HEK293 (cell line): ENCODE data around the gene ALDH1B1.

ENCODE experiments used
- CTCF ChIA-PET: fragments of 350-600 bp; formaldehyde crosslinking; extraction: SDS; loops from one replicate; lab custom pipeline; 2021; ENCODE audit warnings: antibody characterized with exemption; lab: Yijun Ruan, JAX
- POLR2A ChIA-PET: fragments of 300-600 bp; formaldehyde crosslinking; extraction: SDS; loops from one replicate; lab custom pipeline; 2020; ENCODE audit warnings: antibody characterized with exemption, inconsistent platforms; lab: Yijun Ruan, JAX
- H3K27ac ChIP-seq: fragments of 200-500 bp; sonication (Bioruptor generic); 2 replicates; pipeline ENCODE4 v1.5.1; 2014; ENCODE audit warnings: low read depth, low read length, control low read depth, inconsistent platforms; ENCODE audit errors: extremely low read depth
- H3K36me3 ChIP-seq, 2 experiments: fragments of 200-500 bp in 1 of 2; sonication (Bioruptor generic) in 1 of 2; 1 replicate in 1 of 2; 2 replicates in 1 of 2; pipeline ENCODE4 v1.5.1; 2014 to 2017; ENCODE audit warnings: inconsistent platforms in 2 of 2, low read length in 2 of 2; ENCODE audit not compliant: control insufficient read depth in 2 of 2, insufficient read depth in 1 of 2
- H3K4me1 ChIP-seq: fragments of 200-500 bp; sonication (Bioruptor generic); 2 replicates; pipeline ENCODE4 v1.5.1; 2014; ENCODE audit warnings: mild to moderate bottlenecking, low read length, inconsistent platforms; ENCODE audit not compliant: control insufficient read depth, insufficient read depth
- H3K4me3 ChIP-seq: 2 replicates; pipeline ENCODE4 v1.5.1; 2011; ENCODE audit warnings: low read depth, mild to moderate bottlenecking, control low read depth, low read length, moderate library complexity
- H3K9me3 ChIP-seq: fragments of 200-500 bp; sonication (Bioruptor generic); 2 replicates; pipeline ENCODE4 v1.5.1; 2014; ENCODE audit warnings: low read depth, low read length, inconsistent platforms; ENCODE audit not compliant: control insufficient read depth, insufficient read depth
- EGR2 ChIP-seq: fragments of 450-650 bp; formaldehyde crosslinking; IDR thresholded peaks from 2 replicates; pipeline ENCODE4 v1.5.1; 2016; ENCODE audit warnings: low read depth, missing biosample characterization, missing genetic modification characterization
- HOXC10 ChIP-seq: sonication (generic); formaldehyde crosslinking; IDR thresholded peaks from 2 replicates; pipeline ENCODE4 v1.8.1; 2023; ENCODE audit warnings: mild to moderate bottlenecking, missing genetic modification reagents
- PATZ1 ChIP-seq: fragments of 450-650 bp; formaldehyde crosslinking; IDR thresholded peaks from 2 replicates; pipeline ENCODE4 v1.5.1; 2016; ENCODE audit warnings: missing biosample characterization, missing genetic modification characterization
- PRDM2 ChIP-seq: fragments of 450-650 bp; formaldehyde crosslinking; IDR thresholded peaks from 2 replicates; pipeline ENCODE4 v1.5.1; 2016; ENCODE audit warnings: missing biosample characterization, missing genetic modification characterization, borderline replicate concordance
- RBAK ChIP-seq: fragments of 450-650 bp; formaldehyde crosslinking; IDR thresholded peaks from 2 replicates; pipeline ENCODE4 v1.5.1; 2016; ENCODE audit warnings: missing biosample characterization, missing genetic modification characterization
- ZBTB1 ChIP-seq: fragments of 450-650 bp; formaldehyde crosslinking; IDR thresholded peaks from 2 replicates; pipeline ENCODE4 v1.5.1; 2016; ENCODE audit warnings: missing biosample characterization, missing genetic modification characterization
- ZBTB8A ChIP-seq: fragments of 450-650 bp; formaldehyde crosslinking; IDR thresholded peaks from 2 replicates; pipeline ENCODE4 v1.5.1; 2016; ENCODE audit warnings: missing biosample characterization, missing genetic modification characterization
- ZNF335 ChIP-seq: fragments of 450-650 bp; formaldehyde crosslinking; conservative IDR thresholded peaks from 2 replicates; pipeline ENCODE4 v1.5.1; 2016; ENCODE audit warnings: missing biosample characterization, missing genetic modification characterization
- ZNF514 ChIP-seq: fragments of 450-650 bp; formaldehyde crosslinking; IDR thresholded peaks from 2 replicates; pipeline ENCODE4 v1.5.1; 2016; ENCODE audit warnings: missing biosample characterization, missing genetic modification characterization
- ZNF530 ChIP-seq: fragments of 450-650 bp; formaldehyde crosslinking; IDR thresholded peaks from 2 replicates; pipeline ENCODE4 v1.5.1; 2016; ENCODE audit warnings: low read depth, missing biosample characterization, missing genetic modification characterization
- ZNF548 ChIP-seq: fragments of 450-650 bp; formaldehyde crosslinking; IDR thresholded peaks from 2 replicates; pipeline ENCODE4 v1.5.1; 2016; ENCODE audit warnings: missing biosample characterization, missing genetic modification characterization
- ZNF549 ChIP-seq: fragments of 450-650 bp; IDR thresholded peaks from 2 replicates; pipeline ENCODE4 v1.5.1; 2018; ENCODE audit warnings: missing biosample characterization, missing genetic modification characterization, mild to moderate bottlenecking, inconsistent platforms, moderate library complexity
- ZNF571 ChIP-seq: fragments of 450-650 bp; formaldehyde crosslinking; IDR thresholded peaks from 2 replicates; pipeline ENCODE4 v1.5.0; 2017; ENCODE audit warnings: missing biosample characterization, missing genetic modification characterization
- ZNF600 ChIP-seq: fragments of 450-650 bp; formaldehyde crosslinking; IDR thresholded peaks from 2 replicates; pipeline ENCODE4 v1.5.1; 2016; ENCODE audit warnings: missing biosample characterization, missing genetic modification characterization
- ZNF660 ChIP-seq: fragments of 450-650 bp; IDR thresholded peaks from 2 replicates; pipeline ENCODE4 v1.5.1; 2018; ENCODE audit warnings: missing biosample characterization, mild to moderate bottlenecking, missing genetic modification characterization
- ZNF670 ChIP-seq: fragments of 450-650 bp; formaldehyde crosslinking; IDR thresholded peaks from 2 replicates; pipeline ENCODE4 v1.5.1; 2016; ENCODE audit warnings: missing biosample characterization, missing genetic modification characterization, low read depth
- ZNF768 ChIP-seq: fragments of 450-650 bp; formaldehyde crosslinking; IDR thresholded peaks from 2 replicates; pipeline ENCODE4 v1.5.1; 2018; ENCODE audit warnings: missing biosample characterization, mild to moderate bottlenecking, missing genetic modification characterization
- ZNF777 ChIP-seq: fragments of 450-650 bp; formaldehyde crosslinking; IDR thresholded peaks from 2 replicates; pipeline ENCODE4 v1.5.1; 2017; ENCODE audit warnings: missing biosample characterization, missing genetic modification characterization, borderline replicate concordance
- TF ChIP-seq, protein P1 (sequence below): fragments of 450-650 bp; formaldehyde crosslinking; IDR thresholded peaks from 2 replicates; pipeline ENCODE4 v1.5.1; 2016; ENCODE audit warnings: missing biosample characterization, missing genetic modification characterization
- TF ChIP-seq, protein P2 (sequence below): fragments of 450-650 bp; formaldehyde crosslinking; IDR thresholded peaks from 2 replicates; pipeline ENCODE4; 2016; ENCODE audit warnings: missing biosample characterization, missing genetic modification characterization

Gene ALDH1B1

GRCh38 chr9:38393128-38393796, 760 bp downstream of the ALDH1B1 start:
- no peaks in the 10 kb centered on the region for H3K4me1 ChIP-seq
- peak overlapping the region; percentile 57 for H3K4me3 ChIP-seq
- ChIA-PET POLR2A (interaction anchor here (0.7 to 0.8 kb wide), 3 partner anchors 486 to 927 kb away, joined by 3 to 4 read pairs (median 3); partner anchors contain the start of gene EXOSC3), CTCF (interaction anchor here (0.6 to 1.4 kb wide), 5 partner anchors 10 to 124 kb away, joined by 3 to 5 read pairs (median 4); no protein-coding TSS in a partner anchor)
- no peaks in the 10 kb centered on the region for H3K9me3 ChIP-seq
- H3K36me3 ChIP-seq, result peaks cover 0 to 32% of the 10 kb centered on the region in 2 experiments; a peak in 1 of 3 replicates
- H3K27ac ChIP-seq, result peak overlapping the region; percentile 1; the same call in 1 of the 2 replicates
- TF ChIP-seq ZNF335 (tag by site-specific recombination) (peak; percentile 34), EGR2 (tag by site-specific recombination) (0 out of 2 replicates have a peak, but pooled peaks have one; percentile 2), ZBTB8A (no peak), ZNF777 (tag by site-specific recombination) (no peak), ZNF768 (tag by site-specific recombination) (peak; percentile 78), ZNF670 (tag by site-specific recombination) (no peak), PATZ1 (tag by site-specific recombination) (no peak), ZNF548 (tag by site-specific recombination) (no peak)

GRCh38 chr9:38394416-38394815, 1.9 kb downstream of the ALDH1B1 start:
- Histone ChIP-seq H3K4me1 (no peaks in the 10 kb centered on the region), H3K4me3 (no peak overlapping the region), H3K27ac (no peak overlapping the region), H3K36me3 (peaks cover 0 to 32% of the 10 kb centered on the region in 2 experiments; a peak in 1 of 3 replicates), H3K9me3 (no peaks in the 10 kb centered on the region)
- ChIA-PET CTCF (no interaction called here), POLR2A (no interaction called here)
- TF ChIP-seq ZNF514 (no peak), ZNF549 (tag by site-specific recombination) (no peak), ZNF571 (tag by site-specific recombination) (no peak)

GRCh38 chr9:38395653-38396370, 3.3 kb downstream of the ALDH1B1 start:
- Histone ChIP-seq H3K4me3 (no peak overlapping the region), H3K4me1 (no peaks in the 10 kb centered on the region), H3K27ac (no peak overlapping the region), H3K9me3 (no peaks in the 10 kb centered on the region), H3K36me3 (peaks cover 0 to 32% of the 10 kb centered on the region in 2 experiments; a peak in 1 of 3 replicates)
- CTCF ChIA-PET, result interaction anchor here (1.5 kb wide), 1 partner anchor 482 kb away, joined by 4 read pairs; no protein-coding TSS in a partner anchor
- POLR2A ChIA-PET, result no interaction called here
- TF ChIP-seq, protein P1, sequence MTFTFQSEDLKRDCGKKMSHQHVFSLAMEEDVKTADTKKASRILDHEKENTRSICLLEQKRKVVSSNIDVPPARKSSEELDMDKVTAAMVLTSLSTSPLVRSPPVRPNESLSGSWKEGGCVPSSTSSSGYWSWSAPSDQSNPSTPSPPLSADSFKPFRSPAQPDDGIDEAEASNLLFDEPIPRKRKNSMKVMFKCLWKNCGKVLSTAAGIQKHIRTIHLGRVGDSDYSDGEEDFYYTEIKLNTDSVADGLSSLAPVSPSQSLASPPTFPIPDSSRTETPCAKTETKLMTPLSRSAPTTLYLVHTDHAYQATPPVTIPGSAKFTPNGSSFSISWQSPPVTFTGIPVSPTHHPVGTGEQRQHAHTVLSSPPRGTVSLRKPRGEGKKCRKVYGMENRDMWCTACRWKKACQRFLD (tag by site-specific recombination), result no peak
- TF ChIP-seq EGR2 (tag by site-specific recombination) (no peak), ZNF660 (no peak), PRDM2 (no peak), HOXC10 (CRISPR knock-in tag) (no peak), RBAK (tag by site-specific recombination) (no peak), ZNF600 (tag by site-specific recombination) (no peak), ZNF530 (no peak), ZBTB1 (no peak)
- TF ChIP-seq, protein P2, sequence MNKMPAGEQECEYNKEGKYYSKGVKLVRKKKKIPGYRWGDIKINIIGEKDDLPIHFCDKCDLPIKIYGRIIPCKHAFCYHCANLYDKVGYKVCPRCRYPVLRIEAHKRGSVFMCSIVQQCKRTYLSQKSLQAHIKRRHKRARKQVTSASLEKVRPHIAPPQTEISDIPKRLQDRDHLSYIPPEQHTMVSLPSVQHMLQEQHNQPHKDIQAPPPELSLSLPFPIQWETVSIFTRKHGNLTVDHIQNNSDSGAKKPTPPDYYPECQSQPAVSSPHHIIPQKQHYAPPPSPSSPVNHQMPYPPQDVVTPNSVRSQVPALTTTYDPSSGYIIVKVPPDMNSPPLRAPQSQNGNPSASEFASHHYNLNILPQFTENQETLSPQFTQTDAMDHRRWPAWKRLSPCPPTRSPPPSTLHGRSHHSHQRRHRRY (tag by site-specific recombination), result no peak
